ENCODE results near the gene CRB2.

DNA sequence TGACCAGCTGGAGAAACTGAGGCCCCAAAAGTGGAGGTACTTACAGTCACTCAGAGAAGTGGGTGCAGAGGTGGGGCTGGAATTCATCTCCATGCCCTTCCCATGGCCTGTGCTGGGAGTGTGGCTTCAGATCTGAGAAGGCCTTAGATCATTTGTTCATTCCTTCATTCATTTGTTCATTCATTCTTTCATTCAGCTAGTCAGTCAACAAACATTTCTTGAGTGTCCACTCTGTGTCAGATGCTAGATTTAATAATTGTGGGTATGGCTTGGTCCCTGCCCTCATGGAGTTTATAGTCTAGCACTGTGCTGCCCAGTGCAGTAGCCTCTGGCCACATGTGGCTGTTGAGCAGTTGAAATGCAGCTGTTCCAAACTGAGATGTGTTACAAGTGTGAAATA lies 19.0 kb upstream of the CRB2 start:
- TF ChIP-seq, protein P1, sequence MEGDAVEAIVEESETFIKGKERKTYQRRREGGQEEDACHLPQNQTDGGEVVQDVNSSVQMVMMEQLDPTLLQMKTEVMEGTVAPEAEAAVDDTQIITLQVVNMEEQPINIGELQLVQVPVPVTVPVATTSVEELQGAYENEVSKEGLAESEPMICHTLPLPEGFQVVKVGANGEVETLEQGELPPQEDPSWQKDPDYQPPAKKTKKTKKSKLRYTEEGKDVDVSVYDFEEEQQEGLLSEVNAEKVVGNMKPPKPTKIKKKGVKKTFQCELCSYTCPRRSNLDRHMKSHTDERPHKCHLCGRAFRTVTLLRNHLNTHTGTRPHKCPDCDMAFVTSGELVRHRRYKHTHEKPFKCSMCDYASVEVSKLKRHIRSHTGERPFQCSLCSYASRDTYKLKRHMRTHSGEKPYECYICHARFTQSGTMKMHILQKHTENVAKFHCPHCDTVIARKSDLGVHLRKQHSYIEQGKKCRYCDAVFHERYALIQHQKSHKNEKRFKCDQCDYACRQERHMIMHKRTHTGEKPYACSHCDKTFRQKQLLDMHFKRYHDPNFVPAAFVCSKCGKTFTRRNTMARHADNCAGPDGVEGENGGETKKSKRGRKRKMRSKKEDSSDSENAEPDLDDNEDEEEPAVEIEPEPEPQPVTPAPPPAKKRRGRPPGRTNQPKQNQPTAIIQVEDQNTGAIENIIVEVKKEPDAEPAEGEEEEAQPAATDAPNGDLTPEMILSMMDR (IDR thresholded peaks at IDR 0.05) = no peak
- no peak for TF ChIP-seq POLR2AphosphoS5 (IDR thresholded peaks at IDR 0.05)
- TF ChIP-seq EP300 (IDR thresholded peaks at IDR 0.05) = no peak

All from upper lobe of left lung (tissue), 4 donors.